Mucosa of descending colon (tissue), 3 donors: Measurements from ENCODE around the gene TARBP1. TPM values are rescaled to one million over a fixed set of nuclear protein-coding genes. Genes with fewer than 3 reads are reported as not detected.
A peak's percentile ranks its signal among the peaks of the same experiment; 100 is the strongest.

Experiments used
- ATAC-seq: fragments of 200-7000 bp; cut with Tn5 transposase; one replicate; pipeline ENCODE4 v1.9.1; 2020; ENCODE audit warnings: mild to moderate bottlenecking, moderate library complexity
- DNase-seq, 3 donors: peaks; one replicate each; pipeline ENCODE4 v3.0.0-alpha.2; 2020
- H3K36me3 ChIP-seq: fragments of 200-600 bp; one replicate; pipeline ENCODE4 v1.8.0; 2021; ENCODE audit warnings: low read depth, mild to moderate bottlenecking
- H3K4me1 ChIP-seq: fragments of 200-600 bp; one replicate; pipeline ENCODE4 v1.8.0; 2021; ENCODE audit warnings: low read depth, mild to moderate bottlenecking
- H3K4me3 ChIP-seq: fragments of 200-600 bp; one replicate; pipeline ENCODE4 v1.8.0; 2021; ENCODE audit warnings: mild to moderate bottlenecking
- H3K9me3 ChIP-seq: fragments of 200-600 bp; one replicate; pipeline ENCODE4 v1.8.0; 2021; ENCODE audit warnings: mild to moderate bottlenecking
- CTCF ChIP-seq: fragments of 200-600 bp; IDR thresholded peaks from one replicate; pipeline ENCODE4 v1.8.0; 2022; ENCODE audit warnings: antibody characterized with exemption, mild to moderate bottlenecking
- intact Hi-C, 2 donors: fragments of 100-400 bp; cut with DNase I in 1 of 2; cut with micrococcal nuclease in 1 of 2; formaldehyde crosslinking; loops; one replicate each; pipeline versions ENCODE4 v1.11.0 to v1.11.1; 2022; cut with DNase I, micrococcal nuclease
- total RNA-seq, 3 donors: library from RNA; stranded (reverse); fragmentation: NEBNext Ultra II Directional in 2 of 3; extraction: Animal tissue kit (Norgen Biotek cat#: 25700) in 2 of 3; gene quantifications; one replicate each; pipeline versions ENCODE4 v1.2.1 to v1.2.4, GENCODE V29; 2021 to 2023
- donor health status: DM: no; HTN: no; CAD: no; lungs with moderate emphysema.
- donor health status: DM: no; HTN: no; CAD: no.
- donor health status: DM: no; HTN: yes; CAD: no.

The TARBP1 gene
- total RNA-seq, 3 donors from 2014 or later = 16.2 to 29.5 (median 23.5) TPM

- TF ChIP-seq CTCF = no peak
- Histone ChIP-seq H3K9me3 (no peaks in the 10 kb centered on the region), H3K36me3 (no peaks in the 10 kb centered on the region), H3K4me1 (no peaks in the 10 kb centered on the region), H3K4me3 (no peak overlapping the region)
- no peak for DNase-seq
- no peak for ATAC-seq
- intact Hi-C loops = no loop called here
Measured at GRCh38 chr1:234479866-234480265, 887 bp upstream of the TARBP1 start.

GRCh38 chr1:234479310-234479559 lies 256 bp upstream of the TARBP1 start:
- no peak for DNase-seq
- H3K4me3 ChIP-seq = no peak overlapping the region
- no peak for ATAC-seq
- H3K36me3 ChIP-seq = no peaks in the 10 kb centered on the region
- H3K4me1 ChIP-seq = no peaks in the 10 kb centered on the region
- no peak for TF ChIP-seq CTCF
- no peaks in the 10 kb centered on the region for H3K9me3 ChIP-seq
- intact Hi-C loops = no loop called here

GRCh38 chr1:234478152-234478480 lies 863 bp downstream of the TARBP1 start:
- TF ChIP-seq CTCF = no peak
- no peaks in the 10 kb centered on the region for H3K9me3 ChIP-seq
- intact Hi-C loops = no loop called here
- no peaks in the 10 kb centered on the region for H3K36me3 ChIP-seq
- peak overlapping the region; percentile 50 for H3K4me3 ChIP-seq
- ATAC-seq (peak; percentile 88), DNase-seq (peak; percentile 74 to 91 (median 87))
- H3K4me1 ChIP-seq = no peaks in the 10 kb centered on the region

- intact Hi-C loops = no loop called here
- no peak for ATAC-seq
- TF ChIP-seq CTCF = no peak
Measured at GRCh38 chr1:234477386-234478151, 1.4 kb downstream of the TARBP1 start.

GRCh38 chr1:234476172-234476571 lies 2.8 kb downstream of the TARBP1 start:
- DNase-seq (no peak), ATAC-seq (no peak)
- no peak for TF ChIP-seq CTCF
- H3K9me3 ChIP-seq = no peaks in the 10 kb centered on the region
- intact Hi-C loops = no loop called here
- no peak overlapping the region for H3K4me3 ChIP-seq
- H3K4me1 ChIP-seq = no peaks in the 10 kb centered on the region
- no peaks in the 10 kb centered on the region for H3K36me3 ChIP-seq

More at GRCh38 chr1:234477386-234478151, 1.4 kb downstream of the TARBP1 start:
- Histone ChIP-seq H3K9me3 (no peaks in the 10 kb centered on the region), H3K4me3 (peak overlapping the region; percentile 50), H3K4me1 (no peaks in the 10 kb centered on the region), H3K36me3 (no peaks in the 10 kb centered on the region)
- no peak for DNase-seq
